ENCODE measurements around the gene GAS7. TPM values are rescaled to one million over a fixed set of nuclear protein-coding genes. Genes with fewer than 3 reads are reported as not detected.

The GAS7 gene
- total RNA-seq, 1 donor from 2014 or later = 0.08 TPM

DNA sequence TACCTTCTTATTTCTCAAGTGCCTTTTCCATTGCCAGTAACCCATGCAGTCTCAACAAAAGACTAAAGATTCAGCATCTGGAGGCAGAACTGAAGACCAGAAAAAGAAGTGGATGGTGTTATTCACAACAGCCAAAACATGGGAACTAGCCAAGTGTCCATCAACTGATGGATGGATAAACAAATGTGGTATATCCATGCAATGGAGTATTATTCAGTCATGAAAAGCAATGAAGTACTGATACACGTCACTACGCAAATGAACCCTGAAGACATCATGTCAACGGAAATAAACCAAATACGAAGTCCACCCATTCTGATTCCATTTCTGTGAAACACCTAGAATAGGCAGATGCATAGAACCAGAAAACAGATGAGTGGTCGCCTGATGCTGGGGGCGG lies 25.6 kb downstream of the GAS7 start:
- no peak for DNase-seq (ENCODE audit: low read depth)

DNA sequence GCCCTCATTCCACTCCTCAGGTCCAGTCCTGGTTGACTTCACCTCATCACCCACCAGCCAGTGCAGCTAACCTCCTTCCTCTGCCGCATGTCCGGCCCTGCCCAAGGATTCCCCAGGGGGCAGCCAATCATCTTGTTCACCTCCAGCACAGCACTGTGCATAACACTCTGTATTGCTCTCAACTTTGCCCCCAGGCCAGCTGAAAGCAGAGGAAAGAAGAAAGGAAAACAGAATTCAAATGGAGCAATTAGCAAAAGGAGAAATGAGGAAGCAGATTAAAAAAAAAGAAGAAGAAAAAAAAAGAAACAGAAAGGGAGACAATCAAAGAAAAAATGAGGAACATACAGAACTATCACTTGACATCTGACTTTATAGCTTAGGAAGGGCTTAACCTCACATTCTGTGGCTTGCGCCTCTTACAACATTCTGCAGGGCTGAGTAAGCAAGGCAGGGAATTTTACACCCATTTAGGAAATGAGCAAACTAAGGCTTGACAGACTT lies 26.1 kb downstream of the GAS7 start:
- DNase-seq (ENCODE audit: low read depth) = no peak

DNA sequence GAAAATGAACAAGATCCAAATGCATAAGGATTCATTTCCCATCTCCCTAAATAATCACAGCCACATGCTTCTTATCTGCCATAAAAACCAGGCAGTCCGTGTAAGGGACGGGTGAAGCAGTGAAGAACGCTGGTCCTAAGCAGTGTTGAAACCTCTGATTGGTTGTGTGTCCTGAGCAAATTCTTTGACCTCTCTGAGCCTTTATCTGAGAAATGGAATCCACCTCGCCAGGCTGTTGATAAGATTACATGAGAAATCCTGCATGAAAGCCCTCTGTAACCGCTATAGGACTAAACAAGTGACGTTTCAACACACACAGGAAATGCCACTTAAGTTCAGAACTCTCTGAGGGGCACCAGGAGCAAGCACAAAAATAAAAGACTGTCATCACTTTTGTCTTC lies 26.8 kb downstream of the GAS7 start:
- DNase-seq (ENCODE audit: low read depth) = no peak

DNA sequence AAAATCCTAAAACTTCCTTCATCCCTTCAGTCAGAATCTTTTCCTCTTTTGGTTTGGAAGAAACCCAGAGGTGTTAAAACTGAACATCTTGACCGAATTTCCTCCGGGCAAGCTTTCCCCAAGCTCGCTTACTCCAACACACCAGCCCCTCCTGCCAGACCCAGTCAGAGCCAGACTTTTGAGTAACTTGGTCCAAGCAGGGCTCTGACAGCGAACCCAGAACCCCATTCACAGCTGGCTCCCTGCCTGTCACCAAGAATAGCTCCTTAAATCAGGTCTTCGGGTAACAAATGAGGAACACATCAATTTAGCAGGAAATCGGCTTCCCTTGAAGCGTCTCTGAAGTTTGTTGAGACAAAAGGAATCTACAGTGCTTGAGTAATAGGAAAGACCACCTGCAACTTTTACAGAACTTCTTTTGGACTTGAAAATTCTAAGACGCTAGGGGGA lies 27.3 kb downstream of the GAS7 start:
- no peak for DNase-seq (ENCODE audit: low read depth)

DNA sequence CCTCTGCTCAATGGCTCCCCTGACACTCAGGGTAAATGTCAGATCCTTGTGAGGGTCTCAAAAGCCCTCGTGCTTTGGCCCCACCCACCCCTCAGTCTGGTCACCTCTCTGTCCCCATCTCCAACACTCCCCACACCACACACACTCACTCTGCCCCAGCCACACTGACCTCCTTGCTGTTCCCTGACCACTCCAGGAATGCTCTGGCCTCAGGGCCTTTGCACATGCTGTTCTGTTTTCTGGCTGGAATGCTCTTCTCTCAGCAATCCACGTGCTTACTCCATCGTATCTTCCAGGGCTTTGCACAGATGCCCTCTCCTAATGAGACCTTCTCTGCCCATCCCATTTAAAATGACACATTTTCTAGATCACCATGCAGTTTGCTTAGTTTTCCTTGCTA lies 28.2 kb downstream of the GAS7 start:
- DNase-seq (ENCODE audit: low read depth) = no peak

DNA sequence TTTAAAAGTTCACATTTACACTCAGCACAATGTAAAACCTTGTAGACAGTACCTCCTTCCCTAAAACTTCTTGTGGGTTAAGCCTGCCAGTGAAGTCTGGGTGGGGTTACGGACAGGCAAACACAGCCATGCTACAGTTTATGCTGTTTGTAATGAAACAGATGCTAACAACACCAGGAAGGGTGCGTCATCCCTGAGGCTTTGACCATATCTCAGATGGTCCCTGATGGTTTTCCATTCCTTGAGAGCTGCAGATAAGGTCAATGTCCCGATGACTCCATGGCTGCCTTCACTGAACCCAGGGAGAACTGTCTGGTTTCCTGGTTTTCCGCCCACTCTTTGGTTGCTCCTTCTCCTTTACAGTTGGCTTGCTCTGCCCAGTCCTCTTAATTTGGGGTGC lies 29.1 kb downstream of the GAS7 start:
- no peak for DNase-seq (ENCODE audit: low read depth)

DNA sequence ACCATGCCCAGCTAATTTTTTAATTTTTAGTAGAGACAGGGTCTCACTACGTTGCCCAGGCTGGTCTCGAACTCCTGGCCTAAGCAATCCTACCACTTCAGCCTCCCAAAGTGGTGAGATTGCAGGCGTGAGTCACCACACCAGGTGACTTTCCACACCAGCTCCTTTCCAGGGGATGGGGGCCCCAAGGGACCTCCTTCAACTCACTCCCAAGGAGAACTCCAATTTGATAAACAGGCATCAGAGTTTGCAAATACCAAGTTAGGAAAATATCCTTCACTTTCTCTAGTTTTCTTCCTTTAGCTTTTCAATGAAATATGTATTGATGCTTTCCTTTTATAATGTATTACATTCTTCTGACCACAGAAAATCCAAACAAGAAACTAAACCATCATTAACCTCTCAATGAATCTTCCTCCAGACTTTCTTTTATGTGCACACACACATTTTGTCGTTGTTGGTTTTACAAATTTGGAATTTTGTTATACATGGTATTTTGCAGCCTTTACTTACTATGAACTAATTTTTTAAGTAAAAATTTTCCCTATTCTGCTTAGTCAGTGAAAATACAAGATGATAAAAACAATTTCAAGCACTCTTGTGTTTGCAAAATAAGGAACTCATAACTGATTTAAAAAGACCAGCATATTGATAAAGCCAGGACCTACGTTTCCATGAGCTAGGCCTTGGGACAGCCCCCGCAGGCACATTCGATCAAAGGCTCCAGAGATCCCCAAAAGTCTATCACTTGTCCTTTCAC lies 32.0 kb downstream of the GAS7 start:
- no peak for DNase-seq (ENCODE audit: low read depth)

DNA sequence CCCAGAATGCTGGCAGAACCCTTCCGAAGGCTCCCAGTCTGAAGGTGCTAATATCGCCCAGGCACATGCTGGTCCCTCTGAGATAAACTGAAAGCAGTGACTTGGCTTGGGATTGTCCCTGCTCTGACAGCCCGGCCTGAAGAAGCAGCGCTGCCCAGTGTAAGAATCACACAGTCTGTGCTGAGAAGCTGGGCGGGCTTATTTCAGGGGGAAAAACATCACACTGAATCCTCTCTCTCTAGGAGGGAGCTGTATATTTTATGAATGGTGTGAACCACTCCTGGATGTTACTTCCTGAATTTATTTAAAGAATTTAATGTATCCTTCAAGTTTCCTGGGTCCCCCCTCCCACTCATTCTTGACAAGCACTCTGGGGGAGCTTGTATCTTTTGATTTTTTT lies 36.3 kb downstream of the GAS7 start:
- DNase-seq (ENCODE audit: low read depth) = no peak

DNA sequence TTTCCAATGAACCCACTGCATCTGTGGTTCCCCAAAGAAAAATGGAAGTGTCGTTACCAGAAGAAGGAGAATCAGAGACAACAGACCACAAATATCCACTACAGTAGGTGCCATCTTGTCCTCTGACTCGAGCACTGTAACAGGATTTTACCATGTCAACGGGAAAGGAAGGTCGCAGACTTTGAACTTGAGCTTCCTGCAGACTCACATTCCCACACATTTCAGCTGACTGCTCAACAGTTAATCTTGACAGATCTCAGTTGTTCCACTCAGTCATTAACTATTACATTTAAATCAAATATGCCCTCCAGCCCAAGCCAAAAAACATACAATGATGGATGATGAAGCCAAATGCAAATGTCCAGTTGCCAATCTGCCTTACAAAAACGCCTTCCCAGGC lies 37.0 kb downstream of the GAS7 start:
- DNase-seq (ENCODE audit: low read depth) = no peak

DNA sequence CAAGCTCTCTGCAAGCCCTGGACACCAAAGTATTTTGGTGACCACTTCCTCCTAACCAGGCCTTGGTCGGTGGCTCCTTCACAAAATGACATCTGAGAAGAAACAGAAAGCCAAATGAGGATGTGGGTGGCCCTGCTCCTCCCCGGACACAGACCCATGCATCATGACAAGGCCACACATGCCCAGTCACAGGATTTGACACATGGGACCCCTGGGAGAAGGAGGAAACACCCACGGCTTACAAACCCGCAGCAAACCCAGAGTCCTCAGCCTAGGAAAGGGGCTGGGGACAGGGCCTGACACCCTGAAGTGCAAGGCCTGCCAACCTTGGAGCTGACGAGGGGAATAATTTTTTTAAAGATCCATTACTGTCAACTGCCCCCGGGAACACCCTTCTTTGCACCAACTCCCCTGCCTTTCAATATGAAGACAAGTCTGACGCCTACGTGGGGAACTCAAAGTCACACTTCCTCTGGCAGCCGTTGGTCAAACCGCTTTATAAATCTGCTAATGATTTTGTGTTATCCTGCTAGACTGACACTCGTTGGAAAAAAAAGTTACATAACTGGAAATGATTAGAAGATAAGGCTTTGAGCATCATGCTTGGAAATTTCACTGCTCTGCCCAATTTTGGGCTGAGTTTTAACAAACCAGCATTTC lies 41.3 kb downstream of the GAS7 start:
- DNase-seq (ENCODE audit: low read depth) = no peak

DNA sequence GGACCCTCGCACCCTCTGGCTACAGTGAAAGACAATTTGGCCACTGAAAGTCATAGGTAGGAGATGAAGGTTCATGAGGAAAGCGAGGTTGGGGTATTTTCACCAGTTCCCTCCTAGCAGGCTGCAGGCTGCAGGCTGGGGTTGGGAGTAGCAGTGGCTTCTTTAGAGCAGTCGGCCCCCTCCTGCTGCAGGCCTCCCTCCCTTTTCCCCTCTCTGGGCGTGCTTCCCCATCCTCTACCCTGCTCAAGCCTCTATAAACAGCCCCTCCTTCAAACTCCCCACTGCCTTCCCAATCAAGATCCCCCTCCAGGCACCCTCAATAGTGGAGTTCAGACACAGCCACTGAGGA lies 41.8 kb downstream of the GAS7 start:
- no peak for DNase-seq (ENCODE audit: low read depth)

DNA sequence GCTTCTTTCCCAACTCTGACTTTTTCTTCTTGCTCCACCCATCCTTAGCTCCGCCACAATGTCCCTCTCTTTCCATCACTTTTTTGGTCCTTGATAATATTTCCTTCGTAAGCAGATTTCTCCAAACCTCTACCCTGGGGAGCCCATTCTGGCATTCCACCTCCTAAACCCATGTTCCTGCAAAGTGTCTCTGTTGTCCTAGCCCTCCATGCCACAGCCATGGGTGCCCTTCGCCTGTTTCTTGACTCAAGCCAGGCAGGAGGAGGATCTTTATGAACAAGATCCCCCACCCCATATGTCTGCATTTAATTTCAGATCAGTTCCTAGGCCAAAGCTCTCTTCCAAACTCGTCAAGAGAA lies 42.4 kb downstream of the GAS7 start:
- no peak for DNase-seq (ENCODE audit: low read depth)

DNA sequence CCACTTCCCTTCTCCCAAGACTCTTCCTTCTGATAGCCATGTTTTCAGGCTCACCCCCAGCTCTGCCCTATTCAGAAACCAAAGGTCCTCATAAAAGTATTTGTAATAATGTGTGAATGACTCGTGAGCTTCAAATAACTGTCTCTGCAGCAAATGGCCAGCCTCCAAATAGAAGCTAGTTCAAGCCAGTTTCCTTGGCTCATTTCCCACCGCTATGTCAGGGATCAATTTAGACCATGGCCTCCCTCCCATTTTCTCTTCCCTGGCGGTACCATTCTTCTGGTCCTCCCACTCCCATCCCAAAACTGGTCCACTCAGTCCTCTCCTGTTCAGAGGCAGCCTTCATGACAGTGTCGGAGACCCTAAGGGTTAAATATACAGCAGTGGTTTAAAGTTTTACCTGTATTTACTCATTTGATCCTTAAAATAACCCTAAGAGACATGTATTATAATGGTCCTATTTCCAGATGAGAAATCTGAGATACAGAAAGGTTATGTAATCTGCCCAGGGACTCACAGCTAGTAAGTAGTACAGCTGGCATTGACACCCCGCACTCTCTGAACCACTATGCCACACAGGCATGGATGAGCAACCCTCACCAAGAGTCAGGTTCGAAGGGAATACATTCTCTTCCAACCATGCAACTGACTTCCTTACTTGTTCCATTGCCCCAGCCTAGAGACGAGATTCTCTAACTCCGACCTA lies 42.9 kb downstream of the GAS7 start:
- DNase-seq (ENCODE audit: low read depth) = peak; percentile 17

DNA sequence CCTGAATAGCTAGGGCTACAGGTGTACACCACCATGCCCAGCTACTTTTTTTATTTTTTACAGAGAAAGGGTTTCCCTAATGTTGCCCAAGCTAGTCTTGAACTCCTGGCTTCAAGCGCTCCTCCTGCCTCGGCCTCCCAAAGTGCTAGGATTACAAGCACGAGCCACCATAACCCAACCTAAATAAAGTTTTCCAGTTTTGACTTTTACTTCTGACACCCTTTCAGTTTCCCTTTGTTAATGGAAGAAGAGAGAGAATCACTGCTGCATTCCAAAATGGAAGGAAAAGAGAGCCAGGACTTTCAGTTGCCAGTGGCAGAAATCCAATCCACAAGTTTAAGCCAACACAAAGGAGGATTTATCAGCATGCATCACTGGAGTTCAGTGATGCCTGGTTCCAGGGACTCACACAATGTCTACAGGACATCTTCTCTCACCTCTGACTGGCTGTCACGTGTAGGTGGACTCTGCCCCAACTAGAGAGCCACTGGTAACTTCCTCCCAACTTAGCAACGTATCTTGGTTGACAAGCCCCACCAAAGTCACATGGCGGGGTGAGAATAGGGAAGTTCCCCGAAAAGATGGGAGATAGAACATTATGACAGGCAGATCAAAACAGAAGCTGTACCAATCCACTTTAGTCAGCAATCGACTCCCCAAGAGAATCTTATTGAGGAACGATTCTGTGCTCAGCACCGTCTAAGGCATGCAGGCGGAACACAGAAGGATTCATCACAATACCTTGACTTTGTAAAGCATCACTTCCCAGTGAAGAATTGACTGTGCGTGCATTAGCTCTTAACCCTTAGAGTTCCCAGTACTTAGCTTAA lies 46.5 kb downstream of the GAS7 start:
- no peak for DNase-seq (ENCODE audit: low read depth)

DNA sequence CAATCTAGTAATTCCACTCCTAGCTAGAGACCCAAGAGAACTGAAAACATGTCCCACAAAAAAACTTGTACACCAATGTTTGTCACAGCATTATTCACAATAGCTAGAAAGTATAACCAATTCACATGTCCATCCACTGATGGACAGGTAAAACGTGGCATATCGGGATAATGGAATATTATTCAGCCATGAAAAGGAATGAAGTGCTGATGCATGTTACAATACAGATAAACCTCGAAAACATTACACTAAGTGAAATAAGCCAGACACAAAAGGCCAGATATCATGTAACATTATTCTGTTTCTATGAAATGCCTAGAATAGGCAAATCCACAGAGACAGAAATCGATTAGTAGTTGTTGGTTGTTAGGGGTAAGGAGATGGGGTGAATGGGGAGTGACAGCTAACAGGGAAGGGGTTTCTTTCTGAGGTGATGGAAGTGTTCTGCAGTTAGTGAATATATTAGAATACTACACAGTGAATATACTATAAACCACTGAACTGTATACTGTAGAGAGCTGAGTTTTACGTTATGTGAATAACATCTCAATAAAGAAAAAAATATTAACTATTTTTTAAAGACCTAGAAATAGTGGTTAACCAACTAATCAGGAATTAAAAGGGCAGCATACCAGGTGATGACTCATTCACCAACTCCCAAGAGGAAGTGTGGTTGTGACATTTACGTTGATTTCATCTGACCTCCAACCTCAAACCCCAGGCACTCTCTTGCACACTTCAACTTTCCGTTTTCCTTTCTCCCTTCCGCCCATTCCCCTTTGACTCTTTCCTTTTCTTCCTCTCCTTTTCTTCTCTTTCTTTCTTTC lies 48.6 kb downstream of the GAS7 start:
- DNase-seq (ENCODE audit: low read depth) = no peak

DNA sequence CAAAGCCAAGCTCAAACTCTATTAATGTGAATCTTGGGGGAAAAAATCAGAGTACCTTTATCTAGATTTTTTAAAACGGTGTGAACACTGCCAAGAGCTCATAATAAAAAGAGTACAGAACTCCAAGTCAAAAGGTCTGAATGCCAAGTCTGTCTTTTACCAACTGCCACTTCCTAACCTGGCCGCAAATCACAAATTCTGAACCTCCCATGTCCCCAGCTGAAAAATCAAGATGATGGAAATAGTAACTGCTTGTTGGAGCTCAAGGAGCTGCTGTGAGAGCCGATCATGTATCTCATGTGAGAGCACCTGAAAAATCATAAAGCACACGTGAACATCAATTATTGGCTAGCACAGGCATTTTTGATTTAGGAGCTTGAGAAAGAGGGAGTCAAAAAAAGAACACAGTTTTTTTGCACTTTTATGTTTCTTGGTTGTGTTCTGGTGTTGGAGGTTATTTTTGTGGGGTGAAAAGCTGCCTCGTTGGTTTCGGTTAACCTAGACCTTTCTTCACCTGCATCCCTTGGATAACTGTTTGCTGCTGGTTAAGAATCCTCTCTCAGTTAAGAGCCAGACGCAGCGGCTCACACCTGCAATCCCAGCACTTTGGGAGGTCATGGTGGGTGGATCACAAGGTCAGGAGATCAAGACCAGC lies 50.5 kb downstream of the GAS7 start:
- no peak for DNase-seq (ENCODE audit: low read depth)

DNA sequence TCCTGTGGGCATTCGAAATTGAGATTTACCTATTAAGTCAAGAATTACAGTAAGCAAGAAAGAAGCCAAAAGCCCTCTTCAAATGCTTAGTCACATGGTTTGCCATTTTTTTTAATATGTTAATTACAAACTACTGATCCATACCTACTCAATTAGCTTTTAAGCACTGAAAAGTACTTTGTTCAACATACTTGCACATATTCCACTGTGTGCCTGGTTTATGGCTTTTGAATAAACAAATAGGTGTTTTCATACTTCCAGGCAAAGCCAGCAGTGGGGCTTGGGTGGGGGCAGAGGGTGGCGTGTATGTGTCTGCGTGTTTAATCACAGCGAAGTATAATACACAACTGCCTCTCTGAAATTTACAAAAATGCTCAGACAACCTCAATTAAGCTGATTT lies 51.4 kb downstream of the GAS7 start:
- DNase-seq (ENCODE audit: low read depth) = no peak

DNA sequence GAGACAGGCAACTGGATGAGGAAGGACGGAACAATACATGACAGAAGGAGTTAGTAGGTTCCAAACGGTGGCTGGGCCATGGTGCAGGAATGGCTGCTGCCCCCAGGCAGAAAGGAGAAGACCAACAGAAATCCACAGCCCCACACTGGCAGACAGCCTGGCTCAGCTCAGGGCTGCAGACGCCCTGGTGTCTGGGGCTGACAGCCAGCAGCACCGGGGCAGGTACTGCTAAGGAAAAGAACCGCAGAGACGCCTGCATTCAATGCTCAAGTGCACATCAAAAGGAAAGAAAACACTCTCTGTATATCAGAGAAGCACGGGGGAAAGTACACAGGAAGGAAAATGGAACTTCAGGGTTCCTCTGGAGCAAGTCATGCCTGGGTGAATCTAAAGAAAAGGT lies 53.4 kb downstream of the GAS7 start:
- DNase-seq (ENCODE audit: low read depth) = no peak

DNA sequence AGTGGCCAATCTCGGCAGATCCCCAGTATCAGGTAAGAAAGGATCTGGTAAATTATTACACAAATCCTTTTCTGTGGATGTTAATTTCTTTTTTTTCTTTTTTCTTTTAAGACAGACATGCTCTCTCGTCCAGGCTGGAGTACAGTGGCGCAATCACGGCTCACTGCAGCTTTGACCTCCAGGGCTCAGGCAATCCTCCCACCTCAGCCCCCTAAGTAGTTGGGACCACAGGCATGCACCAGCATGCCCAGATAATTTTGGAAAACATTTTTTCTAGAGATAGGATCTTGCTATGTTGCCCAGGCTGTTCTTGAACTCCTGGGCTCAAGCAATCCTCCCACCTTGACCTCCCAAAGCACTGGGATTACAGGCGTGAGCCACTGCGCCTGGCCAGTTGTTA lies 54.0 kb downstream of the GAS7 start:
- no peak for DNase-seq (ENCODE audit: low read depth)

DNA sequence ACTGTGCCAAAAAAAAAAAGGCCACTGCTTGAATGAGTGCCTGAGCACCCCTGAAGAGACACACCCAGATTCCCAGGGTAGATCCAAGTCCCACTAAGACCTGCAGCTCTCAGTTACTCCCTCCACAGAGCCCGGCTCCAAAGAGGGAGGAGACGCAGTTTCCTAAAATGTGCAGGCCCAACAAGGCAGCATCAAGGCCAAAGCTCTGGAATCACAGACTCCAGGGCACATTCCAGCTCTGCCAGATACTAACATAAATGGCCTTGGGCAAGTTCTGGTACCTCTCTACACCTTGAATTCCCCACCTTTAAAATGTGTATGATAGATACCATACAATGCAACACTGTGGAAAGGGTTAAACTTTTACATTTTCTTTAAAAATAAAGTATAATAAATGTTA lies 57.0 kb downstream of the GAS7 start:
- DNase-seq (ENCODE audit: low read depth) = no peak

Data from myocyte (in vitro differentiated cells).